MCF 10A (cell line): ENCODE results near the gene ITGAD. TPM values are rescaled to one million over a fixed set of nuclear protein-coding genes. Genes with fewer than 3 reads are reported as not detected.
"Not testable (repeated sequence)": the region's sequence is repeated elsewhere in the genome, so short reads cannot be mapped to it uniquely, and the experiment has no call there.

Experiments used
- BruUV-seq: library from RNA; stranded (reverse); fragments of 400-500 nt; replicated peaks from 2 replicates; lab custom pipeline; 2021; lab: Mats Ljungman, UMichigan
- CTCF ChIA-PET: fragments of 300-600 bp; sonication (Branson Sonifier 250); formaldehyde crosslinking; extraction: SDS; loops from one replicate; lab custom pipeline; 2021; ENCODE audit warnings: antibody characterized with exemption, inconsistent platforms; lab: Yijun Ruan, JAX
- POLR2A ChIA-PET: fragments of 300-600, 350-650 bp; sonication (Branson Sonifier 250); formaldehyde crosslinking; extraction: SDS; loops from one replicate; lab custom pipeline; 2020; ENCODE audit warnings: antibody characterized with exemption, inconsistent platforms; lab: Yijun Ruan, JAX
- DNase-seq: peaks from one replicate; pipeline ENCODE4 v3.0.0-alpha.2; 2018; ENCODE audit not compliant: unreplicated experiment
- H3K27ac Mint-ChIP-seq: one replicate; pipeline ENCODE4 v1.8.0; 2022; ENCODE audit warnings: mild to moderate bottlenecking, low read depth, mixed read lengths; ENCODE audit not compliant: unreplicated experiment
- H3K27me3 Mint-ChIP-seq: one replicate; pipeline ENCODE4 v1.8.0; 2022; ENCODE audit warnings: mixed read lengths; ENCODE audit not compliant: insufficient read depth, unreplicated experiment
- H3K36me3 Mint-ChIP-seq: one replicate; pipeline ENCODE4 v1.8.0; 2022; ENCODE audit warnings: mild to moderate bottlenecking, moderate library complexity, mixed read lengths; ENCODE audit not compliant: insufficient read depth, unreplicated experiment
- H3K4me1 Mint-ChIP-seq: one replicate; pipeline ENCODE4 v1.8.0; 2022; ENCODE audit warnings: mixed read lengths; ENCODE audit not compliant: insufficient read depth, unreplicated experiment
- H3K4me3 Mint-ChIP-seq: one replicate; pipeline ENCODE4 v1.8.0; 2022; ENCODE audit warnings: mild to moderate bottlenecking, moderate library complexity, mixed read lengths; ENCODE audit not compliant: unreplicated experiment
- H3K9me3 Mint-ChIP-seq: one replicate; pipeline ENCODE4 v1.8.0; 2022; ENCODE audit warnings: mixed read lengths; ENCODE audit not compliant: unreplicated experiment
- CTCF ChIP-seq: fragments of 200-600 bp; IDR thresholded peaks from one replicate; pipeline ENCODE4 v1.8.0; 2022; ENCODE audit warnings: antibody characterized with exemption, mild to moderate bottlenecking; ENCODE audit not compliant: unreplicated experiment
- intact Hi-C: fragments of 100-400 bp; cut with micrococcal nuclease; formaldehyde crosslinking; loops from 2 replicates; pipeline ENCODE4 v1.14.1; 2022
- total RNA-seq: library from RNA; stranded (reverse); gene quantifications from 2 replicates; pipeline ENCODE4 v1.2.3, GENCODE V29; 2022

ITGAD gene
- total RNA-seq, 1 experiment from 2014 or later, result not detected

- ChIA-PET POLR2A (no interaction called here), CTCF (interaction anchor here (0.6 to 1.1 kb wide), 5 partner anchors 7 to 483 kb away, joined by 3 to 4 read pairs (median 3); no protein-coding TSS in a partner anchor)
- H3K36me3 Mint-ChIP-seq, result no peaks in the 10 kb centered on the region
- DNase-seq, result no peak
- no peak overlapping the region for H3K27ac Mint-ChIP-seq
- no peaks in the 10 kb centered on the region for H3K4me1 Mint-ChIP-seq
- no peaks in the 10 kb centered on the region for H3K27me3 Mint-ChIP-seq
- H3K4me3 Mint-ChIP-seq, result no peak overlapping the region
- no peak for TF ChIP-seq CTCF
- no TSS peak for BruUV-seq
- intact Hi-C loops, result no loop called here
- no peaks in the 10 kb centered on the region for H3K9me3 Mint-ChIP-seq
Observed at GRCh38 chr16:31436221-31437045, 43.3 kb downstream of the ITGAD start.

GRCh38 chr16:31438414-31438813 lies 45.3 kb downstream of the ITGAD start:
- DNase-seq, result no peak
- TF ChIP-seq CTCF, result no peak
- Mint-ChIP-seq H3K4me3 (no peak overlapping the region), H3K27ac (no peak overlapping the region), H3K9me3 (no peaks in the 10 kb centered on the region), H3K4me1 (peaks cover 6% of the 10 kb centered on the region), H3K36me3 (peaks cover 5% of the 10 kb centered on the region), H3K27me3 (no peaks in the 10 kb centered on the region)
- no TSS peak for BruUV-seq
- ChIA-PET CTCF (no interaction called here), POLR2A (interaction anchor here (1.0 kb wide), 1 partner anchor 15 kb away, joined by 3 read pairs; no protein-coding TSS in a partner anchor)
- intact Hi-C loops, result no loop called here

GRCh38 chr16:31439023-31439422 lies 45.9 kb downstream of the ITGAD start:
- H3K4me3 Mint-ChIP-seq, BruUV-seq, intact Hi-C loops, H3K36me3 Mint-ChIP-seq, H3K27me3 Mint-ChIP-seq, H3K4me1 Mint-ChIP-seq, H3K27ac Mint-ChIP-seq, H3K9me3 Mint-ChIP-seq, DNase-seq: not testable (repeated sequence)
- CTCF ChIA-PET, result interaction anchor here (1.1 to 7.0 kb wide), 2 partner anchors 20 to 485 kb away, joined by 4 to 65 read pairs; partner anchors contain the start of gene ARMC5
- POLR2A ChIA-PET, result interaction anchor here (1.0 kb wide), 1 partner anchor 15 kb away, joined by 3 read pairs; no protein-coding TSS in a partner anchor

- no peak for TF ChIP-seq CTCF
- Mint-ChIP-seq H3K4me3 (no peak overlapping the region), H3K27ac (no peak overlapping the region), H3K36me3 (peaks cover 5% of the 10 kb centered on the region), H3K4me1 (peaks cover 12% of the 10 kb centered on the region), H3K9me3 (no peaks in the 10 kb centered on the region), H3K27me3 (no peaks in the 10 kb centered on the region)
- CTCF ChIA-PET, result interaction anchor here (0.9 to 7.0 kb wide), 3 partner anchors 19 to 485 kb away, joined by 3 to 65 read pairs (median 4); partner anchors contain the start of gene ARMC5
- no peak for DNase-seq
- POLR2A ChIA-PET, result interaction anchor here (2.4 kb wide), 1 partner anchor 259 kb away, joined by 9 read pairs; the partner anchor contains the start of gene FUS
- no TSS peak for BruUV-seq
- intact Hi-C loops, result no loop called here
Observed at GRCh38 chr16:31439519-31439918, 46.4 kb downstream of the ITGAD start.
